K562 (cell line): ENCODE results near the gene GGT5. TPM values are rescaled to one million over a fixed set of nuclear protein-coding genes. Genes with fewer than 3 reads are reported as not detected.

Experiments used
- ATF2 ChIP-seq: sonication (generic); formaldehyde crosslinking; IDR thresholded peaks from 2 replicates; pipeline ENCODE4 v1.8.1; 2022; ENCODE audit warnings: missing genetic modification reagents
- CCAR2 ChIP-seq: fragments of 200-400 bp; formaldehyde crosslinking; IDR thresholded peaks from 2 replicates; pipeline ENCODE4 v1.6.1; 2017; ENCODE audit warnings: mild to moderate bottlenecking, low read depth, low read length
- DIDO1 ChIP-seq: fragments of 450-650 bp; IDR thresholded peaks from 2 replicates; pipeline ENCODE4 v1.6.1; 2016; ENCODE audit warnings: low read depth, missing biosample characterization, missing genetic modification characterization
- DPF2 ChIP-seq: fragments of 450-650 bp; IDR thresholded peaks from 2 replicates; pipeline ENCODE4 v1.6.1; 2016
- ETV1 ChIP-seq: fragments of 450-650 bp; conservative IDR thresholded peaks from 2 replicates; pipeline ENCODE4 v1.6.1; 2016; ENCODE audit warnings: missing genetic modification characterization, control low read depth, low read depth, missing compliant biosample characterization
- JUND ChIP-seq, 2 experiments: IDR thresholded peaks; 2 replicates in 1 of 2; 3 replicates in 1 of 2; pipeline ENCODE4 v1.6.1; 2011; ENCODE audit warnings: borderline replicate concordance in 2 of 2, low read depth in 2 of 2, low read length in 2 of 2, improper control_type of control experiment in 1 of 2, missing biosample characterization in 1 of 2, missing genetic modification characterization in 1 of 2, missing genetic modification reagents in 1 of 2
- KDM2B ChIP-seq: fragments of 250-450 bp; sonication (Bioruptor Pico); IDR thresholded peaks from 2 replicates; pipeline ENCODE4 v1.8.0; 2021; ENCODE audit warnings: mild to moderate bottlenecking, moderate library complexity
- MTA3 ChIP-seq: fragments of 450-650 bp; formaldehyde crosslinking; IDR thresholded peaks from 2 replicates; pipeline ENCODE4 v1.6.1; 2017; ENCODE audit warnings: mild to moderate bottlenecking, borderline replicate concordance
- NCOA4 ChIP-seq: fragments of 450-650 bp; IDR thresholded peaks from 2 replicates; pipeline ENCODE4 v1.6.1; 2018; ENCODE audit warnings: mild to moderate bottlenecking; ENCODE audit not compliant: partially characterized antibody
- NFYB ChIP-seq: IDR thresholded peaks from 2 replicates; pipeline ENCODE4 v1.6.1; 2011; ENCODE audit warnings: mild to moderate bottlenecking, moderate library complexity; ENCODE audit not compliant: insufficient read length; ENCODE audit errors: extremely low read depth
- SFPQ ChIP-seq: fragments of 200-400 bp; formaldehyde crosslinking; IDR thresholded peaks from 2 replicates; pipeline ENCODE4 v1.6.1; 2017; ENCODE audit warnings: mild to moderate bottlenecking, low read depth, low read length, moderate library complexity
- SIN3A ChIP-seq, 2 experiments: fragments of 150-350 bp in 1 of 2; IDR thresholded peaks; 2 replicates each; pipeline ENCODE4 v1.6.1; 2011 to 2016; ENCODE audit warnings: borderline replicate concordance in 2 of 2, low read depth in 2 of 2, low read length in 2 of 2, mild to moderate bottlenecking in 2 of 2, moderate library complexity in 2 of 2; ENCODE audit not compliant: control insufficient read depth in 1 of 2
- SMARCA4 ChIP-seq: fragments of 450-650 bp; IDR thresholded peaks from 2 replicates; pipeline ENCODE4 v1.6.1; 2016
- SMARCE1 ChIP-seq: fragments of 450-650 bp; IDR thresholded peaks from 2 replicates; pipeline ENCODE4 v1.7.1; 2016; ENCODE audit warnings: mild to moderate bottlenecking
- SNIP1 ChIP-seq: fragments of 450-650 bp; IDR thresholded peaks from 2 replicates; pipeline ENCODE4 v1.7.1; 2017; ENCODE audit warnings: low read depth, mild to moderate bottlenecking
- SRSF7 ChIP-seq: fragments of 200-400 bp; formaldehyde crosslinking; optimal IDR thresholded peaks from 2 replicates; pipeline ENCODE3; 2017; ENCODE audit warnings: mild to moderate bottlenecking, low read depth, low read length
- XRCC5 ChIP-seq: fragments of 200-400 bp; formaldehyde crosslinking; IDR thresholded peaks from 2 replicates; pipeline ENCODE4 v1.6.1; 2017; ENCODE audit warnings: low read depth, mild to moderate bottlenecking, low read length
- ZFPM2 ChIP-seq: fragments of 250-450 bp; sonication (Bioruptor Pico); IDR thresholded peaks from 2 replicates; pipeline ENCODE4 v1.5.1; 2022; ENCODE audit warnings: mild to moderate bottlenecking
- ZNF398 ChIP-seq: fragments of 250-450 bp; sonication (Bioruptor Pico); IDR thresholded peaks from 2 replicates; pipeline ENCODE4 v1.8.0; 2021; ENCODE audit warnings: moderate library complexity, mild to moderate bottlenecking, inconsistent platforms
- ZNF445 ChIP-seq: fragments of 250-450 bp; sonication (Bioruptor Pico); IDR thresholded peaks from 2 replicates; pipeline ENCODE4 v1.4.0; 2020; ENCODE audit warnings: low read depth, mild to moderate bottlenecking, moderate library complexity
- ZNF639 ChIP-seq, 2 experiments: fragments of 200-800 bp in 1 of 2; sonication (Bioruptor generic) in 1 of 2; sonication (generic) in 1 of 2; formaldehyde crosslinking in 1 of 2; IDR thresholded peaks in 1 of 2; conservative IDR thresholded peaks in 1 of 2; 2 replicates each; pipeline versions ENCODE4 v1.5.0 to v1.6.1; 2016 to 2020; ENCODE audit warnings: missing compliant biosample characterization in 1 of 2, missing genetic modification characterization in 1 of 2, missing genetic modification reagents in 1 of 2
- ZNF76 ChIP-seq: fragments of 250-450 bp; sonication (Bioruptor Pico); IDR thresholded peaks from 2 replicates; pipeline ENCODE4 v1.4.0; 2020; ENCODE audit warnings: mild to moderate bottlenecking, moderate library complexity, borderline replicate concordance
- polyA plus RNA-seq, 8 experiments: library from polyadenylated mRNA; depleted of rRNA in 4 of 8; stranded (reverse) in 5 of 8; unstranded in 3 of 8; fragments of >200 nt; fragmentation: Nextera tagmentation in 2 of 8; fragmentation: Illumina TruSeq in 1 of 8; extraction: Ambion mirVana in 2 of 8; extraction: Trizol in 1 of 8; gene quantifications; 2 replicates each; pipeline versions ENCODE4 v1.2.1 to v1.2.3, GENCODE V29; 2011 to 2014; ENCODE audit warnings: inconsistent platforms in 1 of 8, missing spikeins in 1 of 8
- total RNA-seq, 7 experiments: library from RNA; depleted of rRNA in 6 of 7; stranded (reverse); fragments of >200 nt in 6 of 7; fragmentation: Illumina TruSeq in 2 of 7; extraction: Trizol in 2 of 7; gene quantifications; 2 replicates each; pipeline versions ENCODE4 v1.2.1 to v1.2.3, GENCODE V29; 2011 to 2021; ENCODE audit warnings: low replicate concordance in 1 of 7

The GGT5 gene
- total and polyA plus RNA-seq, 9 of the 15 experiments (the other 6 are each of a cell fraction or from before 2014, with no cell fraction given), result 0.07 to 0.69 (median 0.18) TPM; not detected in 4

GRCh38 chr22:24284747-24285203, 39.9 kb upstream of the GGT5 start (continued):
- no peak for TF ChIP-seq ZNF398
- TF ChIP-seq ZFPM2 (CRISPR knock-in tag), result no peak
- no peak for TF ChIP-seq SIN3A (IDR thresholded peaks at IDR 0.05; ENCODE audit: borderline replicate concordance in 2 of 2, control insufficient read depth in 1 of 2, low read depth in 2 of 2, low read length in 2 of 2)
- TF ChIP-seq ZNF639 (CRISPR knock-in tag; conservative IDR thresholded peaks at IDR 0.05 in 1 of 2, IDR thresholded peaks at IDR 0.05 in 1 of 2), result no peak
- no peak for TF ChIP-seq XRCC5
- TF ChIP-seq MTA3, result no peak
- no peak for TF ChIP-seq SRSF7
- TF ChIP-seq DPF2, result peak; percentile 89
- TF ChIP-seq KDM2B (CRISPR knock-in tag), result no peak
- no peak for TF ChIP-seq SFPQ
- peak; percentile 89 for TF ChIP-seq SMARCA4
- TF ChIP-seq ETV1 (tag), result no peak
- TF ChIP-seq NCOA4, result no peak
- no peak for TF ChIP-seq ZNF76
- no peak for TF ChIP-seq NFYB
- no peak for TF ChIP-seq DIDO1 (tag)
- no peak for TF ChIP-seq CCAR2
- no peak for TF ChIP-seq SNIP1
- no peak for TF ChIP-seq ATF2 (CRISPR knock-in tag)
- TF ChIP-seq JUND (IDR thresholded peaks at IDR 0.05; ENCODE audit: borderline replicate concordance, low read depth, low read length), result peak; percentile 93
- TF ChIP-seq JUND (tag; IDR thresholded peaks at IDR 0.05; ENCODE audit: borderline replicate concordance, low read depth, low read length), result peak; percentile 81; the same call in 1 of the 3 replicates
- TF ChIP-seq SMARCE1, result peak; percentile 85
- TF ChIP-seq ZNF445 (CRISPR knock-in tag), result no peak
